Bronchial epithelial cell (primary cell): Measurements from ENCODE around the gene GPR26. TPM values are rescaled to one million over a fixed set of nuclear protein-coding genes. Genes with fewer than 3 reads are reported as not detected.

Source experiments
- DNase-seq: peaks from one replicate; pipeline ENCODE4 v3.0.0-alpha.2; 2010; ENCODE audit warnings: low read depth
- FAIRE-seq: peaks from 2 replicates; lab custom pipeline; 2011; peaks lifted over from hg19 to GRCh38; lab: Jason Lieb, UNC
- H3K27me3 ChIP-seq: 2 replicates; pipeline ENCODE4 v1.5.1; 2011; ENCODE audit warnings: low read length; ENCODE audit not compliant: control insufficient read depth, insufficient read depth
- H3K36me3 ChIP-seq: 2 replicates; pipeline ENCODE4 v1.5.1; 2011; ENCODE audit warnings: low read length; ENCODE audit not compliant: control insufficient read depth, insufficient read depth
- H3K4me3 ChIP-seq: 2 replicates; pipeline ENCODE4 v1.5.1; 2011; ENCODE audit warnings: mild to moderate bottlenecking, low read depth, low read length, control low read depth
- CTCF ChIP-seq: IDR thresholded peaks from 2 replicates; pipeline ENCODE4 v1.5.1; 2011; ENCODE audit warnings: mild to moderate bottlenecking, moderate library complexity, low read length, control low read depth, inconsistent platforms; ENCODE audit not compliant: insufficient read depth, severe bottlenecking
- total RNA-seq: library from RNA; depleted of rRNA; stranded (reverse); fragments of >200 nt; gene quantifications from 2 replicates; pipeline ENCODE4 v1.2.1, GENCODE V29; 2014

The GPR26 gene
- total RNA-seq, 1 donor from 2014 or later: not detected

DNA sequence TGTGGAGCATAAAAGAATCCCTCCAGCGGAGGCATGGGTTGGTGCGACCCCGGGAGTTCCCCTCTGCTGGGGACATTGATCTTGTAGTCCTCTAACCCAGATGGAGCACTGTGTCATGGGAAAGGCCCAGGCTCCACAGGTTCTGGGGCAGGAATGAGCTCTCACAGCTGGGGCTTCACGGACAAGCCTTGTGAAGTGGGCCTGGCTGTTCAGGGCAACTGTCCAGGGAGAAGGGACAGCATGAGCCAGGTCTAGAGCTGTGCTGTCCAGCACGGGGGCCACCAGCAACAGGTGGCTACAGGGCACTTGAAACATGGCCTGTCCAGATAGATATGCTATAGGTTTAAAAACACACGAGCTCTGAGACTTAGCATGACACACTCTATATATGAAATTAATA is 11.4 kb downstream of the GPR26 start:
- Histone ChIP-seq H3K27me3 (no peaks in the 10 kb centered on the region), H3K36me3 (no peaks in the 10 kb centered on the region), H3K4me3 (no peak overlapping the region)
- FAIRE-seq (no peak), DNase-seq (no peak)
- TF ChIP-seq CTCF: no peak

DNA sequence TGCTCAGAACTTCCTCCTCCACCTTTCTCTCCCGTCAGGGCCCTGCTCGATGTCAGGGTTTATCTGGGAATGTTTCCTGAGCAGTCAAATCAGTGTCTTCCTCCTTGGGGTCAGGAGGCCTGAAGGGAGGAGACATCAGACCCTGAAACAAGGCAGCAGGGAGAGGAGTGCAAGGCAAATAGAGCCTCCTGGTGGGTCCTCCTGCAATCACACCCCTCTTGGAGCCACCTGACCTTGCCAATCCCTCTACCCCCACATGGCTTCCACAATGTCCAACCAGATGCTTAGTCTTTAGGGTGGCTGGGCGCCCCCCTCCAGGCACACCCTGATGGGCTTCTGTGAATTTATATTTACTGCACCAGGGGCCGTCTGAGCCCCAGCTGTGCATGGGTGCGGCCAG is 12.2 kb downstream of the GPR26 start:
- no peak for FAIRE-seq
- Histone ChIP-seq H3K4me3 (no peak overlapping the region), H3K27me3 (no peaks in the 10 kb centered on the region), H3K36me3 (no peaks in the 10 kb centered on the region)
- no peak for TF ChIP-seq CTCF
- no peak for DNase-seq

DNA sequence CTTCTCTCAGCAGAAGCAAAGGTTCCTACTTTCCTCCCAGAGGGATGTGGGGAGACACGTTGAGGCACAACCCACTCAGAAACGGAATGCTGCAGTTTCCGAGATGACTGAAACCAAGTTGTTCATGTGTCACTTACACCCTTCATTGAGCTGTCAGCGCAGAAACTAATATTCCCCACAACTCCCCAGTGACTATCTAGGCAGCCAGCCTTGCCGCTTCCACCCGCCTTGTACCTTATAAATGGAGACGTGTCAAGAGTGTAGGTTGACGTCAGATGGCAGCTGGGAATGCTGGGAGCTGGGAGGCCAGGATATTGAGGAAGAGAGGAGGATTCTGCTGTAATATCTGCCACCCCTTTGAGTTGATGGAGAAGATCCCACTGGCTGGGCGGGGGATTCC is 15.1 kb downstream of the GPR26 start:
- H3K4me3 ChIP-seq: no peak overlapping the region
- no peak for TF ChIP-seq CTCF
- no peaks in the 10 kb centered on the region for H3K36me3 ChIP-seq
- H3K27me3 ChIP-seq: no peaks in the 10 kb centered on the region
- FAIRE-seq (no peak), DNase-seq (no peak)

- Histone ChIP-seq H3K4me3 (no peak overlapping the region), H3K36me3 (no peaks in the 10 kb centered on the region), H3K27me3 (no peaks in the 10 kb centered on the region)
- DNase-seq (no peak), FAIRE-seq (no peak)
- no peak for TF ChIP-seq CTCF
These were observed 16.3 kb downstream of the GPR26 start for GRCh38 chr10:123682477-123682876.

GRCh38 chr10:123683459-123683858 is 17.3 kb downstream of the GPR26 start:
- DNase-seq (no peak), FAIRE-seq (no peak)
- H3K27me3 ChIP-seq: no peaks in the 10 kb centered on the region
- no peak overlapping the region for H3K4me3 ChIP-seq
- TF ChIP-seq CTCF: no peak
- H3K36me3 ChIP-seq: no peaks in the 10 kb centered on the region

DNA sequence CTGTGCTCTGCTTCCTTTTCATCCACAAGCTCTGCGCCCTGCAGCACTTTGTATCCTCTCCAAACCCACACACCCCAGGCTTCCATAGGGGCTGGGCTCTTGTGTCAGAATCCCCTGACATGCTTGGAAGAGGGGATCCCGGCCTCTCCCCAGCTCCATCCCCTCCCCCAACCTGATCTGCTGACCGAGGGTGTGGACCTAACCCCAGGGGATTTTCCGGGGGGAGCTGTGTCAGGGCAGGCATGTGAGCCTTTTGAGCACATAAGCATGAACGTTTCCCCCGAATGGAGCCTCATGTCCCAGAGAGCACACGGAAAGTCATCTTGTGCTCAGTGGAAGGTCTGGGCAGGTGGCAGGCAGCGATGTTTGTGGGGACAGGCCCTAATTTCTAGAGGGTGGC is 17.7 kb downstream of the GPR26 start:
- Histone ChIP-seq H3K36me3 (no peaks in the 10 kb centered on the region), H3K27me3 (no peaks in the 10 kb centered on the region), H3K4me3 (no peak overlapping the region)
- FAIRE-seq: no peak
- TF ChIP-seq CTCF: no peak
- DNase-seq: no peak
